Tibial nerve (tissue), 4 donors: ENCODE measurements around the gene SMAD6.

Experiments
- EP300 ChIP-seq, 2 donors: sonication (generic); formaldehyde crosslinking; IDR thresholded peaks; one replicate each; pipeline ENCODE4 v1.6.1; 2017; ENCODE audit warnings: antibody characterized with exemption in 2 of 2, mild to moderate bottlenecking in 1 of 2
- TF ChIP-seq, protein P1 (sequence below), 5 experiments: fragments of 200-600 bp in 3 of 5; fragments of 450-650 bp in 2 of 5; sonication (generic) in 3 of 5; IDR thresholded peaks; one replicate each; pipeline ENCODE4 v1.5.1; 2016 to 2019; ENCODE audit warnings: antibody characterized with exemption in 5 of 5, mild to moderate bottlenecking in 3 of 5, moderate library complexity in 2 of 5

DNA sequence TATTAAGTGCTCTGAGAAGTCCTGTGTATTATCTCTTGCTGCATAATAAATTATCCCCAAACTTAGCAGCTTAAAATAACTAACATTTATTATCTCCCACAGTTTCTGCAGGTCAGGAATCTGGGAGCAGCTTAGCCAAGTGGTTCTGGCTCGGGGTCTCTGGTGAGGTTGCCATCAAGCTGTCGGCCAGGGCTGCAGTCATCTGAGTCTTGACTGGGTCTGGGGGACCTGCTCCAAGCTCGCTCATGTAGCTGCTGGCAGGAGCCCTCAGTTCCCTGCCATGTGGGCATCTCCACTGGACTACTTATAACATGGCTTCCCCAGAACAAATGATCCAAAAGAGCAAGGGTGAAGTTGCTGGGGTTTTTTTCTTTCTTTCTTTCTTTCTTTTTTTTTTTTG, 80.7 kb downstream of the SMAD6 start:
- TF ChIP-seq, protein P1, sequence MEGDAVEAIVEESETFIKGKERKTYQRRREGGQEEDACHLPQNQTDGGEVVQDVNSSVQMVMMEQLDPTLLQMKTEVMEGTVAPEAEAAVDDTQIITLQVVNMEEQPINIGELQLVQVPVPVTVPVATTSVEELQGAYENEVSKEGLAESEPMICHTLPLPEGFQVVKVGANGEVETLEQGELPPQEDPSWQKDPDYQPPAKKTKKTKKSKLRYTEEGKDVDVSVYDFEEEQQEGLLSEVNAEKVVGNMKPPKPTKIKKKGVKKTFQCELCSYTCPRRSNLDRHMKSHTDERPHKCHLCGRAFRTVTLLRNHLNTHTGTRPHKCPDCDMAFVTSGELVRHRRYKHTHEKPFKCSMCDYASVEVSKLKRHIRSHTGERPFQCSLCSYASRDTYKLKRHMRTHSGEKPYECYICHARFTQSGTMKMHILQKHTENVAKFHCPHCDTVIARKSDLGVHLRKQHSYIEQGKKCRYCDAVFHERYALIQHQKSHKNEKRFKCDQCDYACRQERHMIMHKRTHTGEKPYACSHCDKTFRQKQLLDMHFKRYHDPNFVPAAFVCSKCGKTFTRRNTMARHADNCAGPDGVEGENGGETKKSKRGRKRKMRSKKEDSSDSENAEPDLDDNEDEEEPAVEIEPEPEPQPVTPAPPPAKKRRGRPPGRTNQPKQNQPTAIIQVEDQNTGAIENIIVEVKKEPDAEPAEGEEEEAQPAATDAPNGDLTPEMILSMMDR (IDR thresholded peaks at IDR 0.05): no peak
- no peak for TF ChIP-seq EP300 (IDR thresholded peaks at IDR 0.05)
